GM19043 (cell line): ENCODE data around the gene TIMM17B.
"Not testable (repeated sequence)": the region's sequence is repeated elsewhere in the genome, so short reads cannot be mapped to it uniquely, and the experiment has no call there.

Source experiments
- ATAC-seq: cut with Tn5 transposase; IDR thresholded peaks from one replicate; pipeline ENCODE4 v1.9.1; 2021; ENCODE audit warnings: low read depth; ENCODE audit not compliant: unreplicated experiment

TIMM17B gene

GRCh38 chrX:48897157-48897624 is 377 bp downstream of the TIMM17B start:
- peak; percentile 7 for ATAC-seq

- ATAC-seq: no peak
Measured at GRCh38 chrX:48896611-48897011, 957 bp downstream of the TIMM17B start.

- ATAC-seq: no peak
Measured at GRCh38 chrX:48894891-48895290, 2.7 kb downstream of the TIMM17B start.

- ATAC-seq: no peak
Measured at GRCh38 chrX:48893556-48894348, 3.8 kb downstream of the TIMM17B start.

- ATAC-seq: no peak
Measured at GRCh38 chrX:48892896-48893295, 4.7 kb downstream of the TIMM17B start.

- peak; percentile 70 for ATAC-seq
Measured at GRCh38 chrX:48891402-48892288, 5.9 kb downstream of the TIMM17B start.

GRCh38 chrX:48890934-48891401 is 6.6 kb downstream of the TIMM17B start:
- peak; percentile 25 for ATAC-seq

GRCh38 chrX:48890296-48890925 is 7.2 kb downstream of the TIMM17B start:
- ATAC-seq: no peak

GRCh38 chrX:48886586-48886985 is 11.0 kb downstream of the TIMM17B start:
- ATAC-seq: not testable (repeated sequence)

- ATAC-seq: no peak
Measured at GRCh38 chrX:48883729-48884128, 13.8 kb downstream of the TIMM17B start.

- not testable (repeated sequence) for ATAC-seq
Measured at GRCh38 chrX:48876944-48877343, 20.6 kb downstream of the TIMM17B start.

- ATAC-seq: not testable (repeated sequence)
Measured at GRCh38 chrX:48872017-48872416, 25.6 kb downstream of the TIMM17B start.

- ATAC-seq: no peak
Measured at GRCh38 chrX:48864210-48864609, 33.4 kb downstream of the TIMM17B start.

- no peak for ATAC-seq
Measured at GRCh38 chrX:48854898-48855297, 42.7 kb downstream of the TIMM17B start.

GRCh38 chrX:48854121-48854804 is 43.3 kb downstream of the TIMM17B start:
- ATAC-seq: not testable (repeated sequence)

- ATAC-seq: not testable (repeated sequence)
Measured at GRCh38 chrX:48853494-48853893, 44.1 kb downstream of the TIMM17B start.

- no peak for ATAC-seq
Measured at GRCh38 chrX:48852857-48853256, 44.7 kb downstream of the TIMM17B start.

- ATAC-seq: no peak
Measured at GRCh38 chrX:48848847-48849246, 48.7 kb downstream of the TIMM17B start.
